Calu3 (cell line): ENCODE measurements around the gene SAMD4A. TPM values are rescaled to one million over a fixed set of nuclear protein-coding genes. Genes with fewer than 3 reads are reported as not detected.

Experiments used
- BruUV-seq: library from RNA; stranded (reverse); fragments of 400-500 nt; replicated peaks from 2 replicates; lab custom pipeline; 2021; lab: Mats Ljungman, UMichigan
- CTCF ChIA-PET: fragments of 300-600 bp; sonication (Branson Sonifier 250); formaldehyde crosslinking; loops from one replicate; lab custom pipeline; 2022; ENCODE audit warnings: antibody characterized with exemption; lab: Charles Lee
- DNase-seq: peaks from one replicate; pipeline ENCODE4 v3.0.0; 2022
- H3K27ac Mint-ChIP-seq: one replicate; pipeline ENCODE4 v1.8.0; 2022; ENCODE audit warnings: mixed read lengths; ENCODE audit not compliant: unreplicated experiment
- H3K27me3 Mint-ChIP-seq: one replicate; pipeline ENCODE4 v1.8.0; 2022; ENCODE audit warnings: mixed read lengths; ENCODE audit not compliant: unreplicated experiment
- H3K36me3 Mint-ChIP-seq: one replicate; pipeline ENCODE4 v1.8.0; 2022; ENCODE audit warnings: mild to moderate bottlenecking, moderate library complexity, mixed read lengths; ENCODE audit not compliant: insufficient read depth, unreplicated experiment
- H3K4me1 Mint-ChIP-seq: one replicate; pipeline ENCODE4 v1.8.0; 2022; ENCODE audit warnings: mild to moderate bottlenecking, low read depth, mixed read lengths; ENCODE audit not compliant: unreplicated experiment
- H3K4me3 Mint-ChIP-seq: one replicate; pipeline ENCODE4 v1.8.0; 2022; ENCODE audit warnings: mild to moderate bottlenecking, low read depth, moderate library complexity, mixed read lengths; ENCODE audit not compliant: unreplicated experiment
- H3K9me3 Mint-ChIP-seq: one replicate; pipeline ENCODE4 v1.8.0; 2022; ENCODE audit warnings: low read depth, mixed read lengths; ENCODE audit not compliant: unreplicated experiment
- intact Hi-C: fragments of 100-400 bp; cut with micrococcal nuclease; formaldehyde crosslinking; loops from one replicate; pipeline ENCODE4 v1.10.0; 2022; ENCODE audit not compliant: unreplicated experiment
- total RNA-seq: library from RNA; stranded (reverse); gene quantifications from 2 replicates; pipeline ENCODE4 v1.2.3, GENCODE V29; 2022
- TF ChIP-seq, protein P1 (sequence below): fragments of 200-600 bp; IDR thresholded peaks from one replicate; pipeline ENCODE4 v1.8.0; 2022; ENCODE audit warnings: antibody characterized with exemption; ENCODE audit not compliant: unreplicated experiment

SAMD4A gene
- total RNA-seq, 1 experiment from 2014 or later: 14.4 TPM

DNA sequence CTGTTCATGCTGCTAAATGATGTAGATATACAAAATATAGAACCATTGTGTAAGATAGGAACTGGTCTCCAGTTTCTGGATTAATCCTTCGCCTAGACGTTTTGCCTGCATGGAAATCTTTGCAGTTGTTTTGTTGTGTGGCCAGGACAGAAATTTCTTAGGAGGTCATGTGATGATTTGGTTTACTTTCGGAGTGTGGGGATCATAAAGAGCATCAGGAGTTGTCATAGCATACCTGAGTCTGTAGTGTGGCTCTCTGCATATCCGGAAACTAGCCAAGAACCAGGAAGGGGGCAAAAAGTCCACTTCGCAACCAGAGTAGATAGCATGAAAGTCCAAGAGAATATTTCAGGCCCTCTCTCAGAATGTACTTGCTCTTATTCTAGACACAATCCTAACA is 3.1 kb downstream of the SAMD4A start:
- TF ChIP-seq, protein P1, sequence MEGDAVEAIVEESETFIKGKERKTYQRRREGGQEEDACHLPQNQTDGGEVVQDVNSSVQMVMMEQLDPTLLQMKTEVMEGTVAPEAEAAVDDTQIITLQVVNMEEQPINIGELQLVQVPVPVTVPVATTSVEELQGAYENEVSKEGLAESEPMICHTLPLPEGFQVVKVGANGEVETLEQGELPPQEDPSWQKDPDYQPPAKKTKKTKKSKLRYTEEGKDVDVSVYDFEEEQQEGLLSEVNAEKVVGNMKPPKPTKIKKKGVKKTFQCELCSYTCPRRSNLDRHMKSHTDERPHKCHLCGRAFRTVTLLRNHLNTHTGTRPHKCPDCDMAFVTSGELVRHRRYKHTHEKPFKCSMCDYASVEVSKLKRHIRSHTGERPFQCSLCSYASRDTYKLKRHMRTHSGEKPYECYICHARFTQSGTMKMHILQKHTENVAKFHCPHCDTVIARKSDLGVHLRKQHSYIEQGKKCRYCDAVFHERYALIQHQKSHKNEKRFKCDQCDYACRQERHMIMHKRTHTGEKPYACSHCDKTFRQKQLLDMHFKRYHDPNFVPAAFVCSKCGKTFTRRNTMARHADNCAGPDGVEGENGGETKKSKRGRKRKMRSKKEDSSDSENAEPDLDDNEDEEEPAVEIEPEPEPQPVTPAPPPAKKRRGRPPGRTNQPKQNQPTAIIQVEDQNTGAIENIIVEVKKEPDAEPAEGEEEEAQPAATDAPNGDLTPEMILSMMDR: no peak
- H3K4me1 Mint-ChIP-seq: peaks cover 7% of the 10 kb centered on the region
- intact Hi-C loops: no loop called here
- H3K27me3 Mint-ChIP-seq: no peaks in the 10 kb centered on the region
- H3K36me3 Mint-ChIP-seq: peaks cover 31% of the 10 kb centered on the region
- CTCF ChIA-PET: no interaction called here
- no peak for DNase-seq
- H3K4me3 Mint-ChIP-seq: no peak overlapping the region
- TSS peak; percentile 7 for BruUV-seq
- no peak overlapping the region for H3K27ac Mint-ChIP-seq
- peaks cover 5% of the 10 kb centered on the region for H3K9me3 Mint-ChIP-seq

DNA sequence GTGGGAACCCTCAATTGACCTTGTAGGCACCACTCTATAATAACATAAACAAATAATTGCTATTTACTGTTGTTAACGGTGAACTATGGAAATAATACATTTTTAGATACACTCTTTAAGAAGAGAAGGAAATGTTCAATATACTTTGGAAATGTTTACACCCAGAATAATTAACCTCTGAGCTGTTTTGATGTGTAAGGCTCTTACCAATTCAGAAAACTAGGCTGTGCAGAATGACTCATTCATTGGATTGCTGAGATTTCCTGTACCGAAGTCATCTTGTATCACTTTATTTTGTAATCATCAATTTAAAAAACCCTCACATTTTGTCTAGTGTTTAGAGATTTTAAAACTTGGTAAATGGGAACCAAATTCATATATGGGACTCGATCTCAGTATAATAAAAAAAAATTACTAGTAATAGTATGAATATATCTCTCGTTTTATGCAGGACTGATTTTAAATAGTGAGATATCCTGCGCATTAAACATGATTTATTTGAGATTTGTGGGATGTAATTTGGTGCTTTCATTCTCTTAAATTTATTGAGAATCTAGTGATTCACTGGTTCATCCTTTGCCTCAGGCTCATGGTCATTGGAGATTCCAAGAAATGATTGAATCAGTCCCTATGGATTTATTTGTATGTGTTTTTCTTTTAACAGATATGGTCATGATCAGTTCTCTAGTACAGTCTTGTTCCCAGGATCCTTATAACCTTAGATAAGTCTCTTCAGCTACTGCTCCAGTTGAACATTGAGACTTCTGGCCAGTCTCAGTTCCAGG is 3.9 kb downstream of the SAMD4A start:
- Mint-ChIP-seq H3K36me3 (peaks cover 23% of the 10 kb centered on the region), H3K4me1 (peaks cover 7% of the 10 kb centered on the region), H3K4me3 (no peak overlapping the region), H3K27me3 (no peaks in the 10 kb centered on the region), H3K9me3 (peaks cover 5% of the 10 kb centered on the region), H3K27ac (no peak overlapping the region)
- CTCF ChIA-PET: interaction anchor here (0.6 kb wide), 1 partner anchor 55 kb away, joined by 3 read pairs; no protein-coding TSS in a partner anchor
- intact Hi-C loops: no loop called here
- DNase-seq: no peak
- TF ChIP-seq, protein P1: no peak
- no TSS peak for BruUV-seq

GRCh38 chr14:54572316-54572715 is 5.4 kb downstream of the SAMD4A start:
- intact Hi-C loops: no loop called here
- H3K27me3 Mint-ChIP-seq: no peaks in the 10 kb centered on the region
- no TSS peak for BruUV-seq
- H3K27ac Mint-ChIP-seq: no peak overlapping the region
- H3K4me3 Mint-ChIP-seq: no peak overlapping the region
- peaks cover 10% of the 10 kb centered on the region for H3K36me3 Mint-ChIP-seq
- peaks cover 5% of the 10 kb centered on the region for H3K9me3 Mint-ChIP-seq
- TF ChIP-seq, protein P1: no peak
- DNase-seq: peak; percentile 36
- CTCF ChIA-PET: interaction anchor here (1.4 kb wide), 1 partner anchor 119 kb away, joined by 6 read pairs; no protein-coding TSS in a partner anchor
- H3K4me1 Mint-ChIP-seq: peaks cover 7% of the 10 kb centered on the region

DNA sequence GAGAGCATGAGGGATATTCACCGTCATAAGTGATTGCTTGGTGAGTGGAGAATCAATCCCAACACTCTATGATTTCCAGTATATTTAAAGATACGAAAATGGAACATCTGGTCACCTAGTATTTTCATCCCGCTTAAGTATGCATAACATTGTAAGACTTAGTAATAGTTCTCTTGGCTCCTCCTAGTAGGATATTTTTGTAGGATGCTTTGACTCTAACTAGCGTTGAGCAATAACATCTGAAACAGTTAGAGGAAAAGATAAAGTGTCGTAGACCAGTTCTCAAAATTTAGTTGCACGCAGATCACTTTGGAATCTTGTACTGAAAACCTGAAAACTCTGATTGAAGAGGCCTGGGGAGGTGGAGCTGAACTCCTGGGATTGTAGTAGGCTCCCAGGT is 7.6 kb downstream of the SAMD4A start:
- intact Hi-C loops: no loop called here
- BruUV-seq: no TSS peak
- Mint-ChIP-seq H3K9me3 (peaks cover 5% of the 10 kb centered on the region), H3K36me3 (no peaks in the 10 kb centered on the region), H3K4me3 (no peak overlapping the region), H3K27me3 (no peaks in the 10 kb centered on the region), H3K4me1 (peaks cover 7% of the 10 kb centered on the region), H3K27ac (no peak overlapping the region)
- no peak for DNase-seq
- CTCF ChIA-PET: interaction anchor here (0.7 kb wide), 1 partner anchor 1301 kb away, joined by 3 read pairs; no protein-coding TSS in a partner anchor
- TF ChIP-seq, protein P1: no peak
